Peyer's patch (tissue), 4 donors: ENCODE data around the gene ITK.

Experiments
- CTCF ChIP-seq, 6 experiments: fragments of 450-650 bp in 4 of 6; fragments of 200-600 bp in 2 of 6; sonication (generic) in 1 of 6; IDR thresholded peaks; one replicate each; pipeline ENCODE4 v1.5.1; 2017 to 2019; ENCODE audit warnings: antibody characterized with exemption in 6 of 6, mild to moderate bottlenecking in 3 of 6, moderate library complexity in 1 of 6
- POLR2A ChIP-seq, 2 donors: fragments of 450-650 bp; IDR thresholded peaks; one replicate each; pipeline ENCODE4 v1.5.1; 2017; ENCODE audit warnings: antibody characterized with exemption in 2 of 2, mild to moderate bottlenecking in 2 of 2, moderate library complexity in 2 of 2

DNA sequence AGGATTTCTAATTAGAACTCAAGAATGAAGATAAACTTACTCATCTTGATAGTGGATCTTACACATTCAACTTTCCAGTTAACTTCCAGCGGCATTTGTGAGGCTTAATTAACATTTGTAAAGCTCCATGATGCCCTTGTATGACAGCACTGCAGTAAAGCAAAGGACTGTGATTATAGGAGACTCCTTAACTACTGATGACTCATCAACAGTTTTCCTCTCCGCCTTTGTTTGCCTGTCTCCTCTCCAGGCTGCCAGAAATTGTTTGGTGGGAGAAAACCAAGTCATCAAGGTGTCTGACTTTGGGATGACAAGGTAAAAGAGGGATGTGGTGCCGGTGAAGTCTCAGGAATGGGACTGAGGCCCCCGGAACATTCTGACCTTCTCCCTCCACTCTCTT lies 64.8 kb downstream of the ITK start:
- TF ChIP-seq CTCF (IDR thresholded peaks at IDR 0.05) (no peak), POLR2A (IDR thresholded peaks at IDR 0.05) (no peak)
